IPS-15b (cell line): Measurements from ENCODE around the gene MYO10.
"Not testable (repeated sequence)": the region's sequence is repeated elsewhere in the genome, so short reads cannot be mapped to it uniquely, and the experiment has no call there.

Source experiments
- H3K27me3 ChIP-seq: one replicate; pipeline ENCODE4 v1.6.1; 2013; ENCODE audit warnings: low read length; ENCODE audit not compliant: control insufficient read depth, insufficient read depth
- H3K36me3 ChIP-seq: one replicate; pipeline ENCODE4 v1.6.1; 2013; ENCODE audit warnings: low read length; ENCODE audit not compliant: control insufficient read depth, insufficient read depth
- H3K4me1 ChIP-seq: one replicate; pipeline ENCODE4 v1.6.1; 2013; ENCODE audit warnings: mild to moderate bottlenecking, low read length; ENCODE audit not compliant: control insufficient read depth, insufficient read depth
- H3K4me3 ChIP-seq: one replicate; pipeline ENCODE4 v1.5.1; 2013; ENCODE audit warnings: low read depth, low read length
- H3K9ac ChIP-seq: one replicate; pipeline ENCODE4 v1.6.1; 2013; ENCODE audit warnings: low read depth, mild to moderate bottlenecking, low read length
- H3K9me3 ChIP-seq: one replicate; pipeline ENCODE4 v1.6.1; 2013; ENCODE audit warnings: mild to moderate bottlenecking, low read length; ENCODE audit not compliant: control insufficient read depth, insufficient read depth

Gene MYO10

DNA sequence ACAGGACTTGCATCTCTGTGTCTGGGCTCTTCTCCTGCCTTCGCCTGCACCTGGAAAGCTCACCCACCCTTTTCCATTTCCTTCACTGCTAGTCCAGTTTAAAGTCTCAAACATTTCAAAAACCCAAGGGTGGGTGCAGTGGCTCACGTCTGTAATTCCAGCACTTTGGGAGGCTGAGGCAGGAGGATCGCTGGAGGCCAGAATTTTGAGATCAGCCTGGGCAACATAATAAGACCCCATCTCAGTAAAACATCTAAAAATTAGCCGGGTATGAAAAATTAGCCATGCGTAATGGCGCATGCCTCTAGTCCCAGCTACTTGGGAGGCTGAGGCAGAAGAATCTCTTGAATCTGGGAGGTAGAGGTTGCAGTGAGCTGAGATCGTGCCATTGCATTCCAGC is 179.4 kb downstream of the MYO10 start:
- Histone ChIP-seq H3K9ac (no peak overlapping the region), H3K4me3 (no peak overlapping the region), H3K9me3 (no peaks in the 10 kb centered on the region), H3K36me3 (no peaks in the 10 kb centered on the region), H3K4me1 (peaks cover 10% of the 10 kb centered on the region), H3K27me3 (no peaks in the 10 kb centered on the region)

- Histone ChIP-seq H3K36me3 (no peaks in the 10 kb centered on the region), H3K4me3 (no peak overlapping the region), H3K4me1 (peaks cover 10% of the 10 kb centered on the region), H3K27me3 (no peaks in the 10 kb centered on the region), H3K9ac (no peak overlapping the region), H3K9me3 (no peaks in the 10 kb centered on the region)
Measured at GRCh38 chr5:16755641-16756040, 180.4 kb downstream of the MYO10 start.

DNA sequence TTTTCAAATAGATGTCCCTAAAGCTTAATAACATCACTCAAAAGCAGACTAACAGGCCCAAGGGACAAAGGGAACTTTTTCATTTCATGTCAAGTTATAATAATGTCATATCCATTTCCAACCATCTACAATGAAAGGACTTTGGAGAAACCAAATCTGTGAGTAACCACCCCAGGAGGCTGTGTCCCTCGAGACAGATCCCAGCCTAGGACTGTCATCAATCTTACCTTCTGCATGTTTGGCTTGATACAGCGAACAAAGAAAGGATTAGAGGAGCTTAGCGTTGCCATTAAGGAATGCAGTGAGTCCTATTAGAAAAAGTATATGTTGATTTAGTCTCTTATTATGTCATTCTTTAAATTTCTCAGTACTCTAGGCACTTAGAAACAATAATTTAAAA is 181.5 kb downstream of the MYO10 start:
- Histone ChIP-seq H3K9me3 (no peaks in the 10 kb centered on the region), H3K36me3 (no peaks in the 10 kb centered on the region)

GRCh38 chr5:16754086-16754485 is 182.0 kb downstream of the MYO10 start:
- no peaks in the 10 kb centered on the region for H3K9me3 ChIP-seq
- no peaks in the 10 kb centered on the region for H3K27me3 ChIP-seq
- no peaks in the 10 kb centered on the region for H3K36me3 ChIP-seq
- H3K9ac ChIP-seq, result no peak overlapping the region
- H3K4me3 ChIP-seq, result no peak overlapping the region
- H3K4me1 ChIP-seq, result peaks cover 10% of the 10 kb centered on the region

More for the DNA sequence above, 181.5 kb downstream of the MYO10 start:
- H3K4me3 ChIP-seq, result no peak overlapping the region
- no peaks in the 10 kb centered on the region for H3K27me3 ChIP-seq
- H3K9ac ChIP-seq, result no peak overlapping the region
- H3K4me1 ChIP-seq, result peaks cover 10% of the 10 kb centered on the region

GRCh38 chr5:16750445-16750844 is 185.6 kb downstream of the MYO10 start:
- no peaks in the 10 kb centered on the region for H3K9me3 ChIP-seq
- no peak overlapping the region for H3K9ac ChIP-seq
- H3K36me3 ChIP-seq, result no peaks in the 10 kb centered on the region
- no peak overlapping the region for H3K4me3 ChIP-seq
- peaks cover 10% of the 10 kb centered on the region for H3K4me1 ChIP-seq
- H3K27me3 ChIP-seq, result no peaks in the 10 kb centered on the region

DNA sequence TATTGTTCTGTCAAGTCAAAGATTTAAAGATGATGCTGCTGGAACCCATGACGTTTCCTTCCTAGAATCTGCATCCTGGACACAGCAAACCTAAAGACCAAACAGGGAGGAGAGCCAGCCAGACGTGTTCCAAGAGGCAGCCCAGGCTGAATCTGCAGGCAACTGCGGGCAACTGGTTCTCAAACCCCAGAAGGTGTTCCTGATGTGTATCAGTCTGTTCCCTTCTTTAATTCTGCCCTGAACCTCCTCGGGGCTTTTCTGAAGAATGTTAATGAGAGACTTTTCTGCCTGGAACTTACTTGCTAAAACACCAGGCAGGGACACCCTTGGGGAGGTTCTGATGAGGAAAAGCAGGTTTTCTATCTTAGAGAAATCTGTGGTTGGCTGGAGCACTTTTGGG is 186.5 kb downstream of the MYO10 start:
- Histone ChIP-seq H3K27me3 (no peaks in the 10 kb centered on the region), H3K9me3 (no peaks in the 10 kb centered on the region), H3K36me3 (no peaks in the 10 kb centered on the region), H3K4me3 (no peak overlapping the region), H3K9ac (no peak overlapping the region), H3K4me1 (peaks cover 10% of the 10 kb centered on the region)

DNA sequence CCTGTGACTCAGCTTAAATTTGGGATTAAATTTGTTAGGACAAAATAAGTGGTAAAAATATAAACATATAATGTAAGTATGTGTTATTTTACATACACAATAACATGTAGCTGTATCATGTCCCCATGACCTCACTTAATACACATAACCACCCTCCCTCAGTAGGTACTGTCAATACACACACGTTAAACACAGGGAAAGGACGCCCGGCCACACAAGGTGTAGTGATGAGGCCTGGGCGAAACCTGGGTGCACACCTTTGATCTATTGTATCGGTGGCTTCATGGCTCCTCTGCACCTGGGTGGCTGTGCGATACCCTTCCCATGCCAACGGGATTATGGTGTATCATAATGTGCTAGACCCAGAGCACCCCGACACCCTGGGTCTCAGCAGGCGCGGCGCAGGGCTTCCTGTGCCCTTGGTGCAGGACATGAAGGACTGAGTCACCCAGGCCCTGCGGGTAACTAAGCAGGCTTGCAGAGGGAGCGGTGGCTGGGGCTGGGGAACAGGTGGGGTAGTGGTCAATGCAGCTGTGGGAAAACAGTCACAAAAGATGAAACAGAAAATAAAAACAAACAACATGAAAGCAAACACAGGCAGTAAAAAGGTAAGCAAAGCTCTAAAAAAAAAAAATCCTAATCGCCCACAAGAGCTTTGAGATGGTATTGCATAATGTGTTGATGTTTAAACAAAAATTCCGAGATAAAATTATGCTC is 191.8 kb downstream of the MYO10 start:
- no peak overlapping the region for H3K4me3 ChIP-seq
- H3K4me1 ChIP-seq, result peaks cover 11% of the 10 kb centered on the region
- H3K36me3 ChIP-seq, result no peaks in the 10 kb centered on the region
- H3K9ac ChIP-seq, result no peak overlapping the region
- H3K27me3 ChIP-seq, result no peaks in the 10 kb centered on the region
- no peaks in the 10 kb centered on the region for H3K9me3 ChIP-seq

DNA sequence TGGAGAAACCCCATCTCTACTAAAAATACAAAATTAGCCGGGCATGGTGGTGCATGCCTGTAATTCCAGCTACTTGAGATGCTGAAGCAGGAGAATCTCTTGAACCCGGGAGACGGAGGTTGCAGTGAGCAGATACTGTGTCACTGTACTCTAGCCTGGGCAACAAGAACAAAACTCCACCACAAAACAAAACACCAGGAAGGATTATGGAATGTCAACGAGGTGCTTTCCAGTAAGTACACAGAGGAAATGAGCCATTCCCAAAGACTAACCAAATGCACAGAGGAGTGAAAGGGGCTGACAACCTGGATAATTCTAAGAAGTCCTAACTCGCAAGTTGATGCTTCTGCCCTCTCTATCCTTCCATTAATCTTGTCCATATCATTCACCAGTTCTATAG is 193.2 kb downstream of the MYO10 start:
- Histone ChIP-seq H3K36me3 (no peaks in the 10 kb centered on the region), H3K4me1 (peaks cover 12% of the 10 kb centered on the region), H3K27me3 (no peaks in the 10 kb centered on the region), H3K9ac (no peak overlapping the region), H3K9me3 (no peaks in the 10 kb centered on the region), H3K4me3 (no peak overlapping the region)

DNA sequence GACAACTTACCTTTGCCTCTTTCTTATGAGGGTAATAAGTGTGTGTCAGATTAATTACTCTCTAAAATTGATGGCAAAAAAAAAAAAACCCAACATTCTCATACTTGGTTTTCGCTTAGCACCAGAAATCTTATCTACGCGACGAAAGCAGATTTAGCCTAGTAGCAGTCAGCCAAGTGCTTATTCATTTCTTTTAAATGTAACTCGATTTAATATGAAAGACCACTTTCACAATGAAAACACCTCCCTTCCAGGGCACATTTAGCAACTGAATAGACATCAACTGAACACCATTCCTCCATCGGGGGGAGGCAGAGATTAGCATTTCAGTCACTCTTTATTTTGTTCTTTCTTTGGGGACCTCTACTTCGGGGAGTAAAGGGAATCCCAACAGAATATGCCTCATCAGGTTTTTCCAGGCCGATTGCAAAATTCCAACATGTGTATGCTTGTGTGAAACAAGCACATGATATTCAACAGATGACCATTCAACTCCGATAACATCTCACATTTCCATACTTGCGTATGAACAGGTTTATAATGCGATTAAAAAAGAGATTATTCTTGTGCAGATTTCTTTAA is 195.2 kb downstream of the MYO10 start:
- Histone ChIP-seq H3K9ac (peak overlapping the region; percentile 74), H3K9me3 (no peaks in the 10 kb centered on the region), H3K36me3 (no peaks in the 10 kb centered on the region), H3K4me1 (peaks cover 13% of the 10 kb centered on the region), H3K27me3 (no peaks in the 10 kb centered on the region), H3K4me3 (peak overlapping the region; percentile 72)

- peaks cover 18% of the 10 kb centered on the region for H3K4me1 ChIP-seq
- H3K4me3 ChIP-seq, result peak overlapping the region; percentile 72
- no peaks in the 10 kb centered on the region for H3K27me3 ChIP-seq
- no peaks in the 10 kb centered on the region for H3K9me3 ChIP-seq
- H3K36me3 ChIP-seq, result no peaks in the 10 kb centered on the region
- H3K9ac ChIP-seq, result peak overlapping the region; percentile 74
Measured at GRCh38 chr5:16740066-16740810, 195.8 kb downstream of the MYO10 start.

GRCh38 chr5:16738393-16738792 is 197.7 kb downstream of the MYO10 start:
- peak overlapping the region; percentile 70 for H3K4me3 ChIP-seq

More at GRCh38 chr5:16738393-16738792, 197.7 kb downstream of the MYO10 start:
- peaks cover 25% of the 10 kb centered on the region for H3K4me1 ChIP-seq
- not testable (repeated sequence) for H3K36me3 ChIP-seq, H3K27me3 ChIP-seq, H3K9me3 ChIP-seq, H3K9ac ChIP-seq
